ENCODE data around the gene PRAC1.

Gene PRAC1

DNA sequence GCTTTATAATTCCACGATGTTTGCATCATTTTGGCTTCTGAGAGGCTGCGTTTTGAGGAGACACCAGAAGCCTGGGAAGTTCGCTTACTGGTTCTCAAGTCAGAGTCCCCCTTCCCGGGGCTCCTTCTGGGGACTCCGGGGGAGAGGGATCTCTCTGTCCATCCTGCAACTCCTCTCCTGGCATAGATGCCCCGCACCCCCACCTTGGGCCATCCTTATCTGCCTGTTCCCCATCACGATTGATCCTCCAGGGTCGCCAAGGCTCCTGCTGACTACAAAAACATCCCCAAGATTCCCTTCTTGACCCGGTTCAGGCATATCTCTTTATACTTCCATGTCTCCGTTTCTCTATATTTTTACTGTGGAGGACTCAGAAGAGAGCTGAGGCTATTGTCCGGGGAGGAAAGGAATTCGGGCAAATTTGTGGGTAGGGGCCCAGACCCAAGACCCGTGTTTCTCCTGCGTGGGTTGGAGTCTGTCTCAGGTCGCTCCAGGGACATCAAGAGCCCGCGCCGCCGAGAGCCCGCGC is 24.7 kb upstream of the PRAC1 start:
- DNase-seq: no peak

DNA sequence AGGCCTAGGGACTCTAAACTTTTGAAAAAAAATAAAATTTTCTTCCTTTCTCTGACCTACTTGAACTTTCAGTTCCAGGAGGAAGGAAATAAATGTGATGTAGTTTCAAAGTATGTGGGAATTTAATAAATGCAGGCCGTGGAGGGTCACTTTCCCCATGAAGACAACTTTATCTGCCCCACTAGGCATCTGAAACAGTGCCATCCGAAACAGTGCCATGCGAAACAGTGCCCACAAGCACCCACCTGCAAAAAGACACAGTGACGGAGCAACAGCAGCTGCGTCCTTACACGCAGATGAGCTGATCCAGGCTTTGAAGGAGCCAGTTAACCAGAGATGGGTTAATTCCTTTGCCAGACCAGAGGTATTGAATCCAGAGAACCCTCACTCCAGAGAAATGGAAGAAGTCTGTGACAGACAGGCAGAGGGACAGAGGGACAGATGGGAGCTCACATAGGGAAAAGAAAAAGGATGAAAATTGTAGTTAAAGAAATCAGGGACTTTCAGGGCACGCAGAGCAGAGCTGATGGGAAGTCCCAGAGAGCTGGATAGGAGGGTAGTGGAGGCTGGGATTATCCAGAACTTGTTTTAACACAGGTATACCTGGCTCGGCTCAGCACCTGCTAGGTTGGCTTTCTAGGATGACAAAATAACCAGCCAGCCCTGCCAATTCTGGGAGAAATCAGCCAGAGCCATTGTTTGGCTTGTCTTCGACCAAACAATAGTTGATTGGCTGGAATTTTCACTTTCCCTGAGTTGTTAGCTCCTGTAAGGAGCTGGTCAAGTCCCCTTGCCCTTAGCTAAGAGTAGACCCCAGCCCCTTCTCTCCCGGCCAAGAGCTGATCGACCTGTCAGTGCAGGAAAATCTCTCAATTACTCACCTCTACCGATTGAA is 23.3 kb upstream of the PRAC1 start:
- DNase-seq: no peak

DNA sequence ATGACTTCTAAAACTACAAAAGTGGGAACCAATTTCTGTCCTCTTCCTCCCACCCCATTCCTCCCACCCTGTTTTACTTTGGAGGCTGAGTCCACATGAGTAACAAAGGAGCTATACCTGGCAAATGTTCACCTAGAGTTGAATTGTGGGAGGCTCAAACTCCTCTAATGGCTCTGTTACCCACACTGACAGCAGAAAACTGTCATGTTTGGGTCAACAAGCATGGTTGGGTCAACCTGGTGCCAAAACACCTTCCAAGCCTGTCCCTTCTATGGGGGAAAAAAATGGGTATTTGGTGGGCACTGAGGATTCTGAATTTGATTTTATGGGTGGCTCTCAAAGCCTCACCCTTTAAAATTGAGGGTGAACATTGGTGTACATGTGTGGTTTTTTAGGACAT is 18.2 kb upstream of the PRAC1 start:
- no peak for DNase-seq

DNA sequence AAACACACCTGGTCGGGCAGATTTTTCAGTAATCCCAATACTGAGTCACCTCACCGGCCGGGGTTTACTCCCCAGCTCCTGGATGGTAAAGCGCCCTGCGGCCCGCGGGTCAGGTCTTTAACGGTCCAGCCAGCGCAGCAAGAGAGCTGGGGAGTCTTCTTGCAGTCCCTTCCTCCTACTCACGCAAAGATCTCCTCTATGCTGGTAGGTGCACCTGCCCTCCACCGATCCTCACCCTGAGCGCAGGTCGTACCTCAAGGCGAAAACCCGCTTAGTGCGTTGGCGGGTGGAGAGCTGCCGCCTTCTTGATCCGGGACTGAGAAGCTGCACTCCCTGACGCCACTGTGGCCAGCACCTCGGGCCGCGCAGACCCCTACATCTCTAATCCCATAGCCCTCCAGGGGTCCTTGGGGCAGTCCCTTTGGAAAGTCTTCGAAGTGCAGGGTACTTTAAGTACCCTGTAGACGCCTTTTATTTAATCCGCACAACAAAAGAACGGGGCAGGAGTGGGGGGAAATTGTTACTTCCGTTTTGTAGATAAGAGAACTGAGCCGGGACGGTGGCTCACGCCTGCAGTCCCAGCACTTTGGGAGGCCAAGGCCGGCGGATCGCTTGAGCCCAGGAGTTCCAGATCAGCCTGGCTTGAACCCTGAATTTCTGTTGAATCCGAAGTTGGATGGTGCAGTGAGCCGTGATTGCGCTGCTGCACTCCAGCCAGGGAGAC is 16.6 kb upstream of the PRAC1 start:
- DNase-seq: no peak

DNA sequence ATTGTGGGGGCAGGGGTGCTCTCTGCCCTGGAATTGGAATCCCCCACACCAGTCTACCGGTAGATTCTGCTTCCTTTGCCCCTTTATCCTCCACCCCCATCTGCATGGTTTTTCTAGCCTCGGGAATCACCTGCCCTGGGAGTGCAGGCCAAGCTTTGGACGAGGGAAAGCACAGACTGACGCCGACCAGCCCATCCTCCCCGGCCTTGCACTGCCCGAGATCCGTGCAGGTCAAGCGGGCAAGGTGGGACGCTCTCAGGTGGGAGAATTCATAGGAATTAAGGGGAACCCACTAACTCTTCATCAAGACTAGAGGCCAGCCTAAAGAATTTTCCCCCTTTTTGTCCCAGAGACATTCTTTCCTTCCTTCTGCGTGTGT is 16.1 kb upstream of the PRAC1 start:
- no peak for DNase-seq

DNA sequence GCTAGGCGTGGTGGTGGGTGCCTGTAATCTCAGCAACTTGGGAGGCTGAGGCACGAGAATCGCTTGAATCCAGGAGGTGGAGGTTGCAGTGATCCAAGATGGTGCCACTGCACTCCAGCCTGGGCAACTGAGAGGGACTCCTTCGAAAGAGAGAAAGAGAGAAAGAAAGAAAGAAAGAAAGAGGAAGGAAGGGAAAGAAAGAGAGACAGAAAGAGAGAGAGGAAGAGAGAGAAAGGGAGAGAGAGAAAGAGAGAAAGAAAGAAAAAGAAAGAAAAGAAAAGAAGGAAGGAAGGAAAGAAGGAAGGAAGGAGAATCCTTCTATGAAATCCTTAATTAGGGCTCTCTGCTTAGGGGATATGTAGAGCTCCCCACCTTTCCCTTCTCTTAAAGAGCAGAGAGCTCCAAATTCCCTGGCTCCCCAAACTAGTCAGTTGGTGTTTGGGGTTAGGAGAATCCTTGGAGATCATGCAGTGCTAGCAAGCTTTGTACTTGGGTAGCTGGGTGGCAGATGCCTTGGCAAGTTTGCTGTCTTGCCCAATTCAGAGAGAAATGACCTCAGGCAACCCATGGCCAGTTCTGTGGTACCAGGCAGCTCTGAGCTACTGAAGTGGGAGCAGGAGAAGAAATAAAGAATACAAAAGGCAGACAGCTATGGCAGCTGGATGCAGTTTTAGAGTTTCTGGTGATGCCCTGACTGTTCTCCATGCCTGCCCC is 15.2 kb upstream of the PRAC1 start:
- DNase-seq: no peak

DNA sequence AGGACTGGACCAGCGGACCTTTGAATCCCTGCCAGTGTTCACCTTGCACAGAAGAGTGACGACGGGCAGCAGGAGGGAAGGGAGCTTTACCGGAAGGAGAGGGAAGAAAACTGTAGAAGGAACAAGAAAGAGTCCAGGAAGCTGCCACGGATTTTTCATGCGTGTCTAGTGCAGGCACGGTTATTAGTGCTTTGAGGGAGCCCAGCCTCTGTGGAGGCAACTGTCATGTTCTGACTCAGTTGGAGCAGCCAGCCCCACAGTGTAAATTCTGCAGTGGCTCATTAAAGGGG is 12.7 kb upstream of the PRAC1 start:
- no peak for DNase-seq

DNA sequence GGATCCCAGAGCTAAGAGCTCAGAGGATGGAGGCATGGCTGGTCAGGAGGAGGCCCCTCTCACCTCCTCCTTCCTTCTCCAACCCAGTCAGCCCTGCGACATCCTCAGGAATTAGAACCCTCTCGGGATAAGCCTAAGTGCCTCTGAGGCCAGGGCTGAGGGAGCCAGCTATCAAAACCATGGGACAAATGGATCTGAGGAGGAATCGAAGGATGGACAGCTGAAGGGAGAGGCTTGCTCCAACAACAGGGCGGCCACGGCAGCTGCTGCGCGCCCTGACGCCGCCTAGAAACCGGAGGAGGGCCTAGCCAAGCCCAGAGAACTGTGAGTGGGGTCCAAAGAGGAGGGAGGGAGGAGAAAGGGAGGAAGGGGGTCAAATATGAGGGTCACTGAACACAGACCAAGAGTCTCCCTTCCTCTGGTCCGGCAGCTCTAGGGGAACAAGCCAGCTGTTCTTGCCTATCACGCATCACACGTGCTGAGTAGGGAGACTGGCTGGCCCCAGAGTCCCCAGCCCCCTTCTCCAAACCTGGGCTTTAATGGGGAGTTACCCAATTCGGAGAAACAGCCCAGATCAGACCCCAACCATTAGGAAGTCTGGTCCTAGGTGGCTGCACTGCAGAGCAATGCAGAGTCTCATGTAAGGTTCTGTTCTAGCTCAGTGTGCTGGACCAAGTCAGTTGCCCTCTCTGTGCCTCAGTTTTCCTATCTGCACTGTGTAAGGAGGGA is 12.2 kb upstream of the PRAC1 start:
- no peak for DNase-seq

DNA sequence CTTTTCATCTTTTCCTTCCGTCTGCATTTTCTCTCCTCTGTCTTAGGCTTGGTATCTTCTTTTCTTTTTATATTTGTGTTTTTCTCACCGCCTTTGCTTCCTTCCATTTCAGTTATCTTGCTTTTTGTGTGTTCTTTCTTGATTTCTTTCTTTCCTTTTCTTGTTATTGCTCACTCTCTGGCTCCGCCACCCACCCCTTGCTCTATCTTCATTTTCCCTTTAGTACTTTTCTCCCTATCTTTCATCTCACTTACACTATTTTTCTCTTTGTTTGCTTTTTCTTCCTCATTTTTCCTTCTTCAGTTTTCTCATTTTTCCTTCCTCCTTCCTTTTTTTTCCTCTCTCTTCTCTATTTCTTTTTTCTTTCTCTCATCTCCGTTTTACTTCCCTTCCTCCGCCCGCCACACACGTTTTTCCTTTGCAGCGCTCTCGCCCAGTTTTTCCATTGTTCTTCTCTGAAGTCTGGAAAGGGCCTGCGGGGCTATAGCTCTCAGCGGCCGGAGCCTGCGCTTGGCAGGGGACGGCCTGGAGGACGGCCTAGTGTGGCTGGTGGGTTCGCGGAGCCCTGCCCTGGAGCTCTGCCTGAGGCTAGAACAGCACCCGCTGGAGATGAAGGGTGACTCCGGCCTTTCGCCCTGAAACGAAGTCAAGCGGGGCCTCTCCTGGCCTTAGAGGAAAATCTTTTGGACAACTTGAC is 11.5 kb upstream of the PRAC1 start:
- no peak for DNase-seq

DNA sequence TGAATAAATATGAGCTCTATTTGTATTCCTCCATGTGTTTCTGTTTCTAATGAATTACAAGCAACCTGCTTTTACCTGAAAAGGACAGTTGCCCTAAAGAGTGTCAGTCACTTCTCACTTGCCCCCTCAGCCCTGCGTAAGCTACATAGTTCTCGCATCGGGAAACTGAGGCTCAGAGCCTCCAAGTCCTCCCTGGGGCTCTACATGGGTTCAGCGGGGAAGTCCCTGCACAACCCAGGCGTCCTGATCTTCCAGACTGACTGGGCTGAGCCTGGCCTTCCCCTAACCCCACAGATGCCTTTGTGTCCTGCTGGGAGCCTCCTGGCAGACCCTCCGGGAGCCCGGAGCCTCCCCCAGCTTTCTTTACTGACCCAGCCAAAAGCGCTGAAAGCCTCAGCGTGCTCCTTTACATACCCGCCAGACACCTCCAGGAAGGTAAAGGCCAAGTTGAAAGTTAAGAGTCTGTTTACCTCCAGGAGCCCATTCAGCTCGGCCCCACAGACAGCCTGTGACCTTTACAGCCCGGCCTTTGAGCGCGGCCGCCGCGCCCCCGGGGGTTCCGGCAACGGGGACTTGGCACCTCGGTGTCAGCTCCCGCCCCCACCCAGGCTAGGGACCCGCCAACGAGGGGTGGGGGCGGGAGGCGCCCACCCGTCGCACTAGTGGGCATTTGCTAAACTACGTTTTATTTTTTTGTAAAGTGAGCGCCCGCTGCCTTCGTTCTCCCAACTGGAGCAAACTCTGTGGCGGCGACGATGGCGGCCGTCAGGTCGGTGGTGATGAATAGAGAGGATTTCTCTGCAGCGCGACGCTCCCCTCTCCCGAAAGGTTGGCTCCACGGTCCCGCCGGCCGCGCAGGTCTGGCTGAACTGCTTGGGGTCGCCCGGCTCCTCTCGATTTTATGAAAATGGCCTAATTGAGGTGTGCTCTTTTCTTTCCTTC is 10.6 kb upstream of the PRAC1 start:
- DNase-seq: no peak

DNA sequence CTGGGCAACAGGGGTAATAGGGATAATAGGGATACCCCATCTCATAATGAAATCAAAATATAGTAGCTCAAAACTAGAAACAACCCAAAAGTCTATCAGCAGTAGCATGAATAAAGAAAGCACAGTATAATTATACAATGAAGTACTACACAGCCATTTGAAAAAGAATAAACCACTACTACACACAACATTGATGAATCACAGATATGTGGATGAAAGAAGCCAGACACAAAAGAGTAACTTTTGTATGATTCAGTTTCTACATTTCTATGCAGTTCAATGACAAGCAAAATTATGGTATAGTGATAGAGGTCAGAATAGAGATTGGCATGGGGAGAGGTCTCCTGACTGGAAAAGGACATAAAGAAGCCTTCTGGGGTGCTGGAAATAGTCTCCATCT is 9.0 kb upstream of the PRAC1 start:
- DNase-seq: no peak

DNA sequence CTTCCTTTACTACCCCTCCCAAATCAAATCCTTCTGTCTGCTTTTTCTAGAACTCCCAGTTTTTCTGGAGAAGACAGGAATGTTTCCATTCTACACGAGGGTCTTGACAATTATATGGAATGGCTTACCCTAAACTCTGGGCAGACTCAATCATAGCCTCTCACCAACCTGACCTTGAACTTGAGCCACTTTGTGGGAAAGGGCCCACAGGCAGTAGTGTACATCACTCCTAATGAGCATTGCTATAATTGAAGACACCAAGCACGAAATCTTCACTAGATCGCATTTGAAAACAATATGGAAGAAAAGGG is 7.9 kb upstream of the PRAC1 start:
- DNase-seq: no peak

DNA sequence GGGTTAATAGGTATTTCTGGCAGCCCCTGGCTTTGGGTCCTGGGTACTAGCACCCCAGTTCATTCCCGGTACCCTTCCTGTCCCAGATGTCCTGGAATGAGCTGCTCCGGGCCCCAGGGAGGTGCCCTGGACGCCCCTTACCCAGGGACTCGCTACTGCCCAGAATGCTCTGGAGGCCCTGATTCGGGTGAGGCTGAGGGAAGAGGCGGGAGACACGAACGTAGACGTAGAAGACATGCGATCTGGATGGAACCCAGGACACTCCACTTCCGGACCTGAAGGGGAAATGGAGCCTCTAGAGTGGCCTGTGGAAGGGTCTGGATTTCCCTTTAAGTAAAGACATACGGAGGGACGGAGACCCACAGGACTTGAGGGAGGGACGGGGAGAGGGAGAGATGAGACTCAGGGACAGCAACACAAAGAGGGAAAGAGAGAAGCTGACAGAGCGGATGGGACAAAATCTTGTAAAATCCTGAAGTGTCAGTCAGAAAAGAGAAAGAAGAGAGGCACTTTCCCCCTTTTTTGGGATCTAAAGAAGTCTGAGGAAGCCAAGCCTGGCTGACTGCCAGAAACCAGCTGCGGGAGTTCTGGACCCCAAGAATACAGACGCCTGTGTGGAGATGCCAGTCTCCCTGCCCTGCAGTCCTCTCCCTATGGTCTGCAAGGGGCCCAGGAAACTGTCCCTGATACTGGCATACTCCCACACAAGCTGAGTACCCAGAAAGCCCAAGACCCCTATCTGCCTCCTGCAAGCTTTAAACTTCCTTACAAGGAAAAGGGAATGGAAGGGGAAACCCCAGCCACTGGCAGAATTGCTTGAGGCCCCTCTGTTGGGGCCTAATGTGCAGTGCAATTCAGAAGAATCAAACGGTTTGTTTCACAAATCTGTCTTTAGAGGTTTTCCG is 7.3 kb upstream of the PRAC1 start:
- DNase-seq: no peak

DNA sequence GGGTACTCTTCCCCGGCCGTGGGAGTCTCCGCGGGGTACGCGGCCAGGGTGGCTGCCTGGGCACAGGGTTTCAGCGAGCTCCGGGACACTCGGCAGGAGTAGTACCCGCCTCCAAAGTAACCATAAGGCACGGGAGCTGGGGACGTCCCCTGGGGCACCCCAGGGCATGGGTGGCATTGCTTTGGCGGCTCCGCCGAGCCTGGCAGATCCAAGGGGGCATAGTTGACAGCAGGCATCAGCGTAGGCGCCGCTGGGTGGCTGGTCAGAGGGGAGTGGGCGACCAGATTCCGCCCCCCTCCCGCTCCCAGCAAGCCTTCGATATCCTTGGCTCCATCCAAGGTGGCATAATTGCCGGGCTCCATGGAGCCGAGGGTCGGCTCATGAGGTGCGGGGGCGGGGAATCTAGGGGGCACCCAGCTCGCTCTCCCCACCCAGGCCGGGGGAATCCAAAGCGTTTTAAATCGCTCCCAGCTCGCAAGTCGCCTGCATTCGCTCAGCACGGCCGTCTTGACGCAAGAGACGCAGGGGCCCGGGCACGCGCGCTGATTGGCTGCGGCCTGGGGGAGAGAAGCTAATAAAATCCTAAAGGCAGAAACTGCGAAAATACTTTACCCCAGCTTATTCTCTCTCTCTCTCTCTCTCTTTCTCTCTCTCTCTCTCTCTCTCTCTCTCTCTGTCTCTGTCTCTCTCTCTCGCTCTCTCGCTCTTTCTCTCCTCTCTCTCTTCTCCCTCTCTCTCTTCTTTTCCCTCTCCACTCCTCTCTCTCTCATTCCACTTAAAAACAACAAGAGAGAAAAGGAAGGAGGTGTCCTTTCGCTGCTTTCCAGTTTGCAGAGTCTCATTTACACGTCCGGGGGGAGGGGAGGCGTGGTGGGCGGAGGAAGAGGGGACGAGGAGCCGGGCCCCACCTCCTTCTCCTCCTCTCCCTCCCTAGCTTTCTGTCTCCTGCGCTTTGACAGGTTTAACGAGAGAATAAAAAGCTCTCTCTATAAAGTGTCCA is 6.2 kb upstream of the PRAC1 start, which contains the start of gene HOXB13:
TSS of gene HOXB13 (minus strand) at position 519 of the 1,000 bp plus-strand sequence. CDS start at position 362, 157 bp downstream.
- peak; percentile 50 for DNase-seq

DNA sequence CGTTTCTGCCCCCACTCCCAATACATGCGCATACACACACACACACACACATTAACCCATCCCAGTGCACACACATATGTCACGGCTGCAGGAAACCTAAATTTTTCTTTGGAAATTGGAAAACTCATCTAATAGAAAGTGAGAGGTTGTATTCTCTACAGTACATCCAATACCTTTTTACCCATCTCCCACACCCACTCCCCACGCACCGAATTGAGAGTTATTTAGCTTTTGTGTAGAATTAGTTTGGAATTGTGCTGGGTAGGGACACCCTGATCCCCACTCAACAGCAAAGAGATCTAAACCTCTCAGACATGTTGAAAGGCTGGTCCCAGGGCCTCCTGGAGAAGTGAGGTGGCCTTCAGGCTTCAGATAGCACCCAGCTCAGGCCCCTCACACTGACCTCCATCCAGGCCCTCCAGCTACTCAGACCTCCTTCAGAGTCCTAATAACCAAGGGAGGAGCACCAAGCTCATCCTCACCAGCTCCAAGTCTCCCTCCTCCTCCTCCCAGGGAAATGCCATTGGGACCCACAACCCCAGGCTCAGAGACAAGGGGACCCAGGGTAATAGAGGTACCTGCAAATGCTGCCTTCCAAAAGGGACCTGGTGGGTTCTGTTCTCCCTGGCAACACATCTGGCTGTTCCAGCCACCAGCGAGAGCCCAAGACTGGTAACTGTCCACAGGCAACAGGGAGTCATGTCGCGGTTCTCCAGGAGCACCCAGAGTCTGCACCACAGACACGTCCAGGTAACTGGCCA is 5.3 kb upstream of the PRAC1 start:
- DNase-seq: no peak

DNA sequence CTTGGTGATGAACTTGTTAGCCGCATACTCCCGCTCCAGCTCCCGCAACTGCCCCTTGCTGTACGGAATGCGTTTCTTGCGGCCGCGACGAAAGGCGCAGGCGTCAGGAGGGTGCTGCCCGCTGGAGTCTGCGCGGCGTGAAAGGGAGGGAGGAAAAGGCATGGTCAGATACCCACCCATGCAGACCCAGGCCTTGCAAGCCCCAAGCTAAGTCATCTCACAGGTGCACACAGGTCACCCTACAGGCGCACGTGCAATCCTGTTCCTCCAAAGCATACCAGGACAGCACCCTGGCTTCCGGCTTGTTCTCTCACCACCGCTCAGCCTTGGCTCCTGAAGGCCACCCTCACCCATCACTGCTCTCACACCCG is 4.6 kb upstream of the PRAC1 start:
- DNase-seq: no peak

DNA sequence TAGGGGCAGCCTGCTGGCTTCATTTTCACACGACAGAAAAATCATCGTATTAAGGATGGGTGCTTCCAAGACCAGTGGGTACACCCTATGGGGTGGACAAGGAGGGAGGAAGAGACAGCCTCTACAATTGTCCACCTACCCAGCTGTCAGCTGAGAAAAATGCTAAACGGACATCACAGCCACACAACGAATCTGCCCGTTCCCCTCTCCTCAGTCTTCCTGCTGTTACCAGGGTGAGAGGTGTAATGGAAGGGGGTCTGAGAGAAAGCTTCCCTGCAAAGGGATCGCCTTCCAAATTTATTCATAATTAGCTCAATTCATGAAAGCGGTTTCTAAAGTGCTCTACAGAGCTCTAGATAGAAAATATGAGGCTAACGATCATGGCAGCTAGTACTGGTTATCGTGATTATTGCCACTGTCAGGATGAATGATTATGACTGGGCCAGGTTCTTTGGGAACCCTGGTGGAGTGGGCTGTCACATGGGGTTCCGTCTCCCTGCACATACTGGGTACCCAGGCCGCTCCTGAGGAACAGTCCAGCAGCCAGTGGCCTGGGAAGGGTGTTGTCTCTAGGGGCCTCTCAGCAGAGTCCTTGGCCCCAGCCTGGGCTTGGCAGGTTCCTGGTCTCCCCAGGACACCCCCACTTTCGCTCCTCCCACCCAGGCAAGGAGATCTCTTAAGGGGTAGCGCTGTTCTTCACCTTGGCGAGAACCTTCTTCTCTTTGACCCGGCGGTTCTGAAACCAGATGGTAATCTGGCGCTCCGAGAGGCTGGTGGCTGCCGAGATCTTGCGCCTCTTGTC is 4.0 kb upstream of the PRAC1 start:
- DNase-seq: no peak

All from activated naive CD4-positive, alpha-beta T cell treated with anti-CD3 and anti-CD28 coated beads, Interleukin-2, amount 50 U/mL, for 16 hours (primary cell).